OCI-LY1 (cell line): ENCODE measurements around the gene WFDC12.

Source experiments
- H2AFZ ChIP-seq: fragments of 200-600 bp; sonication (generic), shearing (Covaris generic); 2 replicates; pipeline ENCODE4 v1.6.0; 2014; ENCODE audit warnings: antibody characterized with exemption, mild to moderate bottlenecking, low read length
- H3F3A ChIP-seq: fragments of 200-600 bp; sonication (generic), shearing (Covaris generic); 2 replicates; pipeline ENCODE4 v1.6.0; 2014; ENCODE audit warnings: mild to moderate bottlenecking, antibody characterized with exemption, low read length, moderate library complexity; ENCODE audit not compliant: insufficient read depth
- H3K27ac ChIP-seq: fragments of 200-600 bp; sonication (generic); 2 replicates; pipeline ENCODE4 v1.5.1; 2014; ENCODE audit warnings: low read length, mixed run types, mild to moderate bottlenecking, low read depth; ENCODE audit not compliant: poor library complexity, severe bottlenecking
- H3K27me3 ChIP-seq: fragments of 200-600 bp; sonication (generic); 2 replicates; pipeline ENCODE4 v1.6.0; 2014; ENCODE audit warnings: antibody characterized with exemption, mild to moderate bottlenecking, low read length, moderate library complexity; ENCODE audit not compliant: insufficient read depth
- H3K36me3 ChIP-seq: fragments of 200-600 bp; sonication (generic); 2 replicates; pipeline ENCODE4 v1.6.1; 2014; ENCODE audit warnings: mild to moderate bottlenecking, antibody characterized with exemption, low read length, moderate library complexity, mixed read lengths; ENCODE audit not compliant: insufficient read depth
- H3K4me1 ChIP-seq: fragments of 200-600 bp; sonication (generic); 2 replicates; pipeline ENCODE4 v1.5.1; 2014; ENCODE audit warnings: mild to moderate bottlenecking, low read length, moderate library complexity; ENCODE audit not compliant: insufficient read depth, severe bottlenecking
- H3K4me2 ChIP-seq: fragments of 200-600 bp; sonication (generic), shearing (Covaris generic); 2 replicates; pipeline ENCODE4 v1.6.1; 2014; ENCODE audit warnings: low read length
- H3K4me3 ChIP-seq: fragments of 200-600 bp; sonication (generic); 2 replicates; pipeline ENCODE4 v1.5.1; 2014; ENCODE audit warnings: low read length, low read depth, mild to moderate bottlenecking, mixed read lengths; ENCODE audit not compliant: poor library complexity, severe bottlenecking
- H3K79me2 ChIP-seq: fragments of 200-600 bp; shearing (Covaris generic); 2 replicates; pipeline ENCODE4 v1.6.1; 2016; ENCODE audit warnings: mixed run types, low read length, mixed read lengths; ENCODE audit not compliant: insufficient read depth
- H3K9ac ChIP-seq: fragments of 200-600 bp; sonication (generic), shearing (Covaris generic); 2 replicates; pipeline ENCODE4 v1.6.1; 2014; ENCODE audit warnings: mild to moderate bottlenecking, low read length, mixed read lengths
- H3K9me2 ChIP-seq: fragments of 200-600 bp; sonication (generic), shearing (Covaris generic); 2 replicates; pipeline ENCODE4 v1.6.1; 2014; ENCODE audit warnings: low read depth, mild to moderate bottlenecking, low read length, mixed read lengths
- H3K9me3 ChIP-seq: fragments of 200-600 bp; shearing (Covaris generic); 2 replicates; pipeline ENCODE4 v1.6.1; 2014; ENCODE audit warnings: low read length, mixed read lengths
- H4K20me1 ChIP-seq: fragments of 200-600 bp; sonication (generic), shearing (Covaris generic); 2 replicates; pipeline ENCODE4 v1.6.0; 2016; ENCODE audit warnings: mild to moderate bottlenecking, low read length; ENCODE audit not compliant: insufficient read depth
- EZH2 ChIP-seq: fragments of 200-600 bp; sonication (generic), shearing (Covaris generic); IDR thresholded peaks from 2 replicates; pipeline ENCODE4 v1.8.0; 2017; ENCODE audit warnings: borderline replicate concordance, mixed run types, mild to moderate bottlenecking, antibody characterized with exemption, low read length, moderate library complexity, mixed read lengths
- TF ChIP-seq, protein P1 (sequence below): fragments of 200-600 bp; sonication (generic), shearing (Covaris generic); IDR thresholded peaks from 2 replicates; pipeline ENCODE4 v1.5.1; 2017; ENCODE audit warnings: mild to moderate bottlenecking, antibody characterized with exemption, low read length, moderate library complexity, mixed read lengths

WFDC12 gene, protein sequence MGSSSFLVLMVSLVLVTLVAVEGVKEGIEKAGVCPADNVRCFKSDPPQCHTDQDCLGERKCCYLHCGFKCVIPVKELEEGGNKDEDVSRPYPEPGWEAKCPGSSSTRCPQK

DNA sequence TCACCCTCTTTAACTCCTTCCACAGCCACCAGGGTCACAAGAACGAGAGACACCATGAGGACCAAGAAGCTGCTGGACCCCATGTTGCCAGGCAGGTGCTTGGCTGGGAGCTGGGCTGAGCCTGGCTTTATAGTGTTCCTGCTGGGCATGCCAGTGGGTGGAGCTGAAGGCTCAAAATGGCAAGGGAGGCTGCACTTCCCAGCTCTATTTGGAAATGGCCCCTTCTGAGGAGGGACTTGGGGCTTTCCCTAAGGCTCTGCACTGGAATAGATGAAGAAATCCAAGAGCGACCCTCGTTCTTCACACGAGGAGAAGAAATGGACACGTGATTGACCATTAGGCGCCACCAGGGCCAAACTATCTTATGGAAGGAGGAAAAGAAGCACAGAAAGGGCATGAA, at the start of gene WFDC12:
TSS of gene WFDC12 (minus strand) at position 101 of the 400 bp plus-strand sequence. CDS start at position 83, 18 bp downstream.
- H3F3A ChIP-seq = no peaks in the 10 kb centered on the region
- no peaks in the 10 kb centered on the region for H3K27me3 ChIP-seq
- no peak within 1 kb of the TSS for H3K4me3 ChIP-seq
- no peaks in the 10 kb centered on the region for H3K36me3 ChIP-seq
- H3K9me2 ChIP-seq = no peaks in the 10 kb centered on the region
- H3K9me3 ChIP-seq = no peaks in the 10 kb centered on the region
- TF ChIP-seq, protein P1, sequence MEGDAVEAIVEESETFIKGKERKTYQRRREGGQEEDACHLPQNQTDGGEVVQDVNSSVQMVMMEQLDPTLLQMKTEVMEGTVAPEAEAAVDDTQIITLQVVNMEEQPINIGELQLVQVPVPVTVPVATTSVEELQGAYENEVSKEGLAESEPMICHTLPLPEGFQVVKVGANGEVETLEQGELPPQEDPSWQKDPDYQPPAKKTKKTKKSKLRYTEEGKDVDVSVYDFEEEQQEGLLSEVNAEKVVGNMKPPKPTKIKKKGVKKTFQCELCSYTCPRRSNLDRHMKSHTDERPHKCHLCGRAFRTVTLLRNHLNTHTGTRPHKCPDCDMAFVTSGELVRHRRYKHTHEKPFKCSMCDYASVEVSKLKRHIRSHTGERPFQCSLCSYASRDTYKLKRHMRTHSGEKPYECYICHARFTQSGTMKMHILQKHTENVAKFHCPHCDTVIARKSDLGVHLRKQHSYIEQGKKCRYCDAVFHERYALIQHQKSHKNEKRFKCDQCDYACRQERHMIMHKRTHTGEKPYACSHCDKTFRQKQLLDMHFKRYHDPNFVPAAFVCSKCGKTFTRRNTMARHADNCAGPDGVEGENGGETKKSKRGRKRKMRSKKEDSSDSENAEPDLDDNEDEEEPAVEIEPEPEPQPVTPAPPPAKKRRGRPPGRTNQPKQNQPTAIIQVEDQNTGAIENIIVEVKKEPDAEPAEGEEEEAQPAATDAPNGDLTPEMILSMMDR = no peak
- TF ChIP-seq EZH2 = no peak
- no peak within 1 kb of the TSS for H2AFZ ChIP-seq
- H3K27ac ChIP-seq = no peak within 1 kb of the TSS
- H3K79me2 ChIP-seq = no peaks in the 10 kb centered on the region
- no peak within 1 kb of the TSS for H3K9ac ChIP-seq
- H3K4me1 ChIP-seq = no peaks in the 10 kb centered on the region
- no peaks in the 10 kb centered on the region for H4K20me1 ChIP-seq
- H3K4me2 ChIP-seq = no peak within 1 kb of the TSS

DNA sequence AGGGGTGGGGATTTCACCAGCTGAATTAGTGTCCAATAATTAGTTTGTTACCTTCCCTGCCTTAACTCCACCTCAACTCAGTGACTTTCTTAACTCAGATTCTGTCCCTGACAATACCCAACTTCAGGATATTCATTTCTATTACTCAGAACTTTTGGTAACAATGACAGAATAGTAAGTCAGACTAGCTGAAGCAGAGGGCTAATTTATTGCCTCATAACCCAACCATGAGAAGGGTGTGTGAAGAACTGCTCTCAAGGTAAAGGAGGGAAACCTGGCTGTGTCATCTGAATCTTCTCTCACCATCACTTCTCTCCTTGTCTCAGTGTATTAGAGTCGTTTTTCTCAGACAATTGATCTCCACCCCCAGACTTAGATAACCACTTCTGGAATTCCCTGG, 49.3 kb upstream of the WFDC12 start:
- Histone ChIP-seq H3K9me3 (no peaks in the 10 kb centered on the region), H3K9me2 (no peaks in the 10 kb centered on the region), H3K9ac (no peak overlapping the region), H3F3A (no peaks in the 10 kb centered on the region), H3K27ac (no peak overlapping the region), H3K79me2 (no peaks in the 10 kb centered on the region), H3K27me3 (no peaks in the 10 kb centered on the region), H4K20me1 (no peaks in the 10 kb centered on the region), H2AFZ (no peak overlapping the region), H3K4me1 (no peaks in the 10 kb centered on the region), H3K36me3 (no peaks in the 10 kb centered on the region), H3K4me2 (no peak overlapping the region), H3K4me3 (no peak overlapping the region)
- TF ChIP-seq, protein P1 = no peak
- TF ChIP-seq EZH2 = no peak

DNA sequence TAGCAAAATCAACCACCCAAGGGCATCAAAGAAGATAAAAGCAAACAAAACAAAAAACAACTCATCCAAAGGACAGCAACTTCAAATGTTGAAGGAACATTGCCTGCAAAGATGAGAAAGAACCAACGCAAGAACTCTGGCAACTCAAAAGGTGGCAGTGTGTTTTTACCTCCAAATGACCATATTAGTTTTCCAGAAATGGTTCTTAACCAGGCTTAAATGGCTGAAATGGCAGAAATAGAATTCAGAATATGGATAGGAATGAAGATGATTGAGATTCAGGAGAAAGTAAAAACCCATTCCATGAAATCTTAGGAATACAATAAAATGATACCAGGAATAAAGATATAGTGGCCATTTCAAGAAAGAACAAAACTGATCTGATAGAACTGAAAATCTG, 40.6 kb upstream of the WFDC12 start:
- Histone ChIP-seq H3K9me3 (no peaks in the 10 kb centered on the region), H3K27ac (no peak overlapping the region), H3K9ac (no peak overlapping the region), H4K20me1 (no peaks in the 10 kb centered on the region), H3K9me2 (no peaks in the 10 kb centered on the region), H3K4me3 (no peak overlapping the region), H3K79me2 (no peaks in the 10 kb centered on the region), H2AFZ (no peak overlapping the region), H3F3A (no peaks in the 10 kb centered on the region), H3K27me3 (no peaks in the 10 kb centered on the region), H3K36me3 (no peaks in the 10 kb centered on the region), H3K4me2 (no peak overlapping the region), H3K4me1 (no peaks in the 10 kb centered on the region)
- TF ChIP-seq, protein P1 = no peak
- TF ChIP-seq EZH2 = no peak
